Gastrocnemius medialis (tissue), 4 donors: ENCODE measurements around the gene POLR2H.

Experiments used
- CTCF ChIP-seq, 5 experiments: fragments of 450-650 bp in 3 of 5; fragments of 200-600 bp in 2 of 5; sonication (generic) in 2 of 5; IDR thresholded peaks in 4 of 5; conservative IDR thresholded peaks in 1 of 5; 1 replicate in 4 of 5; 2 replicates in 1 of 5; pipeline ENCODE4 v1.5.1; 2016 to 2019; ENCODE audit warnings: antibody characterized with exemption in 5 of 5, mild to moderate bottlenecking in 3 of 5, moderate library complexity in 3 of 5
- POLR2A ChIP-seq, 2 donors: fragments of 450-650 bp; IDR thresholded peaks; one replicate each; pipeline ENCODE4 v1.6.1; 2017; ENCODE audit warnings: antibody characterized with exemption in 2 of 2, mild to moderate bottlenecking in 2 of 2, moderate library complexity in 2 of 2

DNA sequence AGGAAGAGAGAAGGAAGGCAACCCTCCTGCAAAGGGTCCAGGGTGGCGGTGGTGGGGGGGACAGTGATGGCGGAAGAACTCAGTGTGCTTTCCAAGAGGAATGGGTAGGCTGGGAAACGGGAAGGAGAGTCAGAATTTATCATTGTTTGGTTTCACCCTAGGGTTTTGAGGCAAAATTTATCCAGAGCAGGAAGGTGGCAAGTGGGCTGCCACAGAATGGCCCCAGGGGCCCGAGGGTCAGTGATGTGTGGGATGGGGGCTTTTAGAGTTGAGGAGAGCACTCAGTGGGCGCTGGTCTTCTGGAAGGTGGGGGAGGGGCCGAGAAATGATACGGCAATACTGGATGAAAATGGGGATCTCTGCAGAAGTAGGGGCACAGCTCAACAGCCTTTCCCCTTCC, 23.5 kb upstream of the POLR2H start:
- TF ChIP-seq POLR2A (IDR thresholded peaks at IDR 0.05) (no peak), CTCF (IDR thresholded peaks at IDR 0.05 in 4 of 5, conservative IDR thresholded peaks at IDR 0.05 in 1 of 5) (no peak)
